BLaER1 treated with 17β-estradiol and CSF1 and Interleukin-3, amounts not matched to agents 10 nM and 100 nM (cell line): ENCODE results near the gene SCARB1.

Experiments used
- H3K27ac ChIP-seq, 11 experiments: shearing (Covaris generic); formaldehyde crosslinking; 2 replicates each; pipeline ENCODE4 v1.8.1; 2022
- H3K27me3 ChIP-seq, 11 experiments: shearing (Covaris generic); formaldehyde crosslinking; 2 replicates each; pipeline ENCODE4 v1.8.1; 2022
- H3K36me3 ChIP-seq, 11 experiments: shearing (Covaris generic); formaldehyde crosslinking; 2 replicates each; pipeline ENCODE4 v1.8.1; 2022
- H3K4me1 ChIP-seq, 10 experiments: shearing (Covaris generic); formaldehyde crosslinking; 2 replicates each; pipeline ENCODE4 v1.8.1; 2022
- H3K4me2 ChIP-seq, 11 experiments: shearing (Covaris generic); formaldehyde crosslinking; 2 replicates each; pipeline ENCODE4 v1.8.1; 2022
- H3K4me3 ChIP-seq, 10 experiments: shearing (Covaris generic); formaldehyde crosslinking; 2 replicates each; pipeline ENCODE4 v1.8.1; 2022
- H3K9ac ChIP-seq, 11 experiments: shearing (Covaris generic); formaldehyde crosslinking; 2 replicates each; pipeline ENCODE4 v1.8.1; 2022
- H3K9me3 ChIP-seq, 11 experiments: shearing (Covaris generic); formaldehyde crosslinking; replicated peaks in 1 of 11; 2 replicates each; pipeline ENCODE4 v1.8.1; 2022
- H4K20me1 ChIP-seq, 11 experiments: shearing (Covaris generic); formaldehyde crosslinking; 2 replicates each; pipeline ENCODE4 v1.8.1; 2022
- Cebpa-rat ChIP-seq, 11 experiments: shearing (Covaris generic); IDR thresholded peaks; 2 replicates each; pipeline ENCODE4 v1.8.1; 2022

Gene SCARB1

GRCh38 chr12:124819525-124819924, 44.1 kb downstream of the SCARB1 start:
- Histone ChIP-seq H3K4me2 (no peak overlapping the region), H3K4me1 (peaks cover 1 to 32% (median 10%) of the 10 kb centered on the region in 10 experiments; a peak in 16 of 20 replicates), H3K27ac (no peak overlapping the region), H3K36me3 (peaks cover 26 to 92% (median 70%) of the 10 kb centered on the region in 11 experiments), H3K9ac (no peak overlapping the region), H4K20me1 (peaks cover 10 to 99% (median 85%) of the 10 kb centered on the region in 11 experiments; a peak in 21 of 22 replicates), H3K9me3 (no peaks in the 10 kb centered on the region), H3K27me3 (no peaks in the 10 kb centered on the region), H3K4me3 (no peak overlapping the region)
- TF ChIP-seq Cebpa-rat (IDR thresholded peaks at IDR 0.05): no peak

GRCh38 chr12:124819080-124819479, 44.6 kb downstream of the SCARB1 start:
- no peak for TF ChIP-seq Cebpa-rat (IDR thresholded peaks at IDR 0.05)
- no peak overlapping the region for H3K27ac ChIP-seq
- H3K4me2 ChIP-seq: no peak overlapping the region
- peaks cover 10 to 99% (median 81%) of the 10 kb centered on the region in 11 experiments; a peak in 21 of 22 replicates for H4K20me1 ChIP-seq
- peaks cover 0 to 28% (median 6%) of the 10 kb centered on the region in 10 experiments; a peak in 13 of 20 replicates for H3K4me1 ChIP-seq
- no peaks in the 10 kb centered on the region for H3K9me3 ChIP-seq
- no peaks in the 10 kb centered on the region for H3K27me3 ChIP-seq
- H3K36me3 ChIP-seq: peaks cover 30 to 93% (median 74%) of the 10 kb centered on the region in 11 experiments
- no peak overlapping the region for H3K9ac ChIP-seq
- H3K4me3 ChIP-seq: no peak overlapping the region

- peaks cover 7 to 87% (median 75%) of the 10 kb centered on the region in 11 experiments; a peak in 21 of 22 replicates for H4K20me1 ChIP-seq
- H3K36me3 ChIP-seq: peaks cover 48 to 97% (median 88%) of the 10 kb centered on the region in 11 experiments
Observed at GRCh38 chr12:124817076-124818000, 46.3 kb downstream of the SCARB1 start.

GRCh38 chr12:124816295-124816854, 47.3 kb downstream of the SCARB1 start:
- H3K27ac ChIP-seq: peak overlapping the region in 6 of 11 experiments; percentile 6 to 44 (median 28); a peak in 7 of 22 replicates
- peaks cover 4 to 87% (median 75%) of the 10 kb centered on the region in 11 experiments; a peak in 21 of 22 replicates for H4K20me1 ChIP-seq
- peaks cover 57 to 98% (median 90%) of the 10 kb centered on the region in 11 experiments for H3K36me3 ChIP-seq
- H3K9me3 ChIP-seq: no peaks in the 10 kb centered on the region
- H3K9ac ChIP-seq: peak overlapping the region in 1 of 11 experiments; percentile 26; a peak in 4 of 22 replicates
- no peaks in the 10 kb centered on the region for H3K27me3 ChIP-seq
- H3K4me3 ChIP-seq: no peak overlapping the region
- TF ChIP-seq Cebpa-rat (IDR thresholded peaks at IDR 0.05): no peak
- peak overlapping the region in 1 of 11 experiments; percentile 14; a peak in 2 of 22 replicates for H3K4me2 ChIP-seq
- peaks cover 0 to 20% (median 3%) of the 10 kb centered on the region in 10 experiments; a peak in 7 of 20 replicates for H3K4me1 ChIP-seq

More at GRCh38 chr12:124817076-124818000, 46.3 kb downstream of the SCARB1 start:
- no peak overlapping the region for H3K4me2 ChIP-seq
- no peak overlapping the region for H3K9ac ChIP-seq
- no peak overlapping the region for H3K27ac ChIP-seq
- no peaks in the 10 kb centered on the region for H3K27me3 ChIP-seq
- H3K4me3 ChIP-seq: no peak overlapping the region
- no peak for TF ChIP-seq Cebpa-rat (IDR thresholded peaks at IDR 0.05)
- H3K9me3 ChIP-seq: no peaks in the 10 kb centered on the region
- H3K4me1 ChIP-seq: peaks cover 0 to 20% (median 3%) of the 10 kb centered on the region in 10 experiments; a peak in 7 of 20 replicates

- TF ChIP-seq Cebpa-rat (IDR thresholded peaks at IDR 0.05): peak in 1 of 11 experiments; percentile 46; a peak in 1 of 22 replicates
- peak overlapping the region in 2 of 11 experiments; percentile 14 to 23; a peak in 4 of 22 replicates for H3K4me2 ChIP-seq
- H3K4me1 ChIP-seq: peaks cover 0 to 20% (median 3%) of the 10 kb centered on the region in 10 experiments; a peak in 7 of 20 replicates
- no peaks in the 10 kb centered on the region for H3K27me3 ChIP-seq
- H3K4me3 ChIP-seq: no peak overlapping the region
- no peaks in the 10 kb centered on the region for H3K9me3 ChIP-seq
- H3K27ac ChIP-seq: peak overlapping the region in 7 of 11 experiments; percentile 21 to 41 (median 29); a peak in 9 of 22 replicates
- peaks cover 0 to 81% (median 63%) of the 10 kb centered on the region in 11 experiments; a peak in 20 of 22 replicates for H4K20me1 ChIP-seq
- H3K36me3 ChIP-seq: peaks cover 68 to 98% (median 93%) of the 10 kb centered on the region in 11 experiments
- H3K9ac ChIP-seq: peak overlapping the region in 1 of 11 experiments; percentile 23; a peak in 3 of 22 replicates
Observed at GRCh38 chr12:124814741-124815613, 48.7 kb downstream of the SCARB1 start.

- no peaks in the 10 kb centered on the region for H3K9me3 ChIP-seq
- H4K20me1 ChIP-seq: peaks cover 0 to 77% (median 52%) of the 10 kb centered on the region in 11 experiments; a peak in 18 of 22 replicates
- peaks cover 75 to 100% (median 95%) of the 10 kb centered on the region in 11 experiments for H3K36me3 ChIP-seq
- no peak overlapping the region for H3K9ac ChIP-seq
- H3K4me3 ChIP-seq: no peak overlapping the region
- no peak for TF ChIP-seq Cebpa-rat (IDR thresholded peaks at IDR 0.05)
- peak overlapping the region in 1 of 11 experiments; percentile 41; a peak in 1 of 22 replicates for H3K27ac ChIP-seq
- H3K4me1 ChIP-seq: peaks cover 0 to 20% (median 3%) of the 10 kb centered on the region in 10 experiments; a peak in 7 of 20 replicates
- H3K27me3 ChIP-seq: no peaks in the 10 kb centered on the region
- no peak overlapping the region for H3K4me2 ChIP-seq
Observed at GRCh38 chr12:124813782-124814181, 49.9 kb downstream of the SCARB1 start.

- Histone ChIP-seq H3K9me3 (no peaks in the 10 kb centered on the region), H3K4me2 (no peak overlapping the region), H3K36me3 (peaks cover 75 to 100% (median 99%) of the 10 kb centered on the region in 11 experiments), H3K27ac (no peak overlapping the region), H3K27me3 (no peaks in the 10 kb centered on the region), H3K4me3 (no peak overlapping the region), H4K20me1 (peaks cover 0 to 68% (median 44%) of the 10 kb centered on the region in 11 experiments; a peak in 18 of 22 replicates), H3K9ac (no peak overlapping the region), H3K4me1 (peaks cover 0 to 20% (median 3%) of the 10 kb centered on the region in 10 experiments; a peak in 7 of 20 replicates)
- no peak for TF ChIP-seq Cebpa-rat (IDR thresholded peaks at IDR 0.05)
Observed at GRCh38 chr12:124812979-124813378, 50.7 kb downstream of the SCARB1 start.

GRCh38 chr12:124812356-124812755, 51.3 kb downstream of the SCARB1 start:
- Histone ChIP-seq H3K27me3 (no peaks in the 10 kb centered on the region), H3K27ac (no peak overlapping the region), H3K9me3 (no peaks in the 10 kb centered on the region), H3K4me2 (no peak overlapping the region), H3K4me3 (no peak overlapping the region), H3K9ac (no peak overlapping the region), H4K20me1 (peaks cover 0 to 62% (median 38%) of the 10 kb centered on the region in 11 experiments; a peak in 18 of 22 replicates), H3K4me1 (peaks cover 0 to 20% (median 3%) of the 10 kb centered on the region in 10 experiments; a peak in 7 of 20 replicates), H3K36me3 (peaks cover 78 to 100% (median 99%) of the 10 kb centered on the region in 11 experiments)
- no peak for TF ChIP-seq Cebpa-rat (IDR thresholded peaks at IDR 0.05)
